ENCODE results near the gene IGSF8. TPM values are rescaled to one million over a fixed set of nuclear protein-coding genes. Genes with fewer than 3 reads are reported as not detected.

The IGSF8 gene
- total and polyA plus RNA-seq, 2 donors (not counting 3 experiments of a cell fraction or from before 2014, with no cell fraction given), result 9.5 to 17.5 TPM

- no peak for DNase-seq (ENCODE audit: low read depth, low spot score)
- dilution Hi-C loops (cut with MboI; ENCODE audit: extremely low pct_ligation_motif_present, low sequenced_read_pairs) (no loop called here), intact Hi-C loops (cut with micrococcal nuclease) (no loop called here)
- no peak overlapping the region for H2AFZ ChIP-seq (ENCODE audit: low read depth, low read length)
- H3K27ac ChIP-seq (ENCODE audit: insufficient read depth, low read depth, low read length), result no peak overlapping the region
- no peaks in the 10 kb centered on the region for H3K79me2 ChIP-seq (ENCODE audit: control insufficient read depth, insufficient read depth, low read length)
- H3K4me3 ChIP-seq (replicated peaks in 1 of 3; ENCODE audit: insufficient read depth in 1 of 3, low read depth in 1 of 3, low read length in 3 of 3), result no peak overlapping the region
- POLR2A ChIA-PET, result no interaction called here
- H3K4me2 ChIP-seq (ENCODE audit: insufficient read depth, low read length), result no peak overlapping the region
- peaks cover 11 to 20% of the 10 kb centered on the region in 2 experiments for H3K27me3 ChIP-seq (ENCODE audit: control insufficient read depth in 2 of 2, insufficient read depth in 2 of 2, low read length in 2 of 2)
- H4K20me1 ChIP-seq (replicated peaks; ENCODE audit: control insufficient read depth, extremely low read depth, insufficient read depth, low read length), result no peaks in the 10 kb centered on the region
- H3K36me3 ChIP-seq (ENCODE audit: control insufficient read depth in 2 of 2, extremely low read depth in 1 of 2, insufficient read depth in 2 of 2, low read length in 2 of 2), result no peaks in the 10 kb centered on the region
- no peak overlapping the region for H3K9ac ChIP-seq (replicated peaks; ENCODE audit: extremely low read depth, insufficient read depth, low read length)
- peaks cover under 1% of the 10 kb centered on the region for H3K4me1 ChIP-seq (ENCODE audit: control insufficient read depth, extremely low read depth, insufficient read depth, low read length)
- H3K9me3 ChIP-seq (replicated peaks; ENCODE audit: control insufficient read depth, insufficient read depth, low read length), result no peaks in the 10 kb centered on the region
- BruUV-seq (replicated peaks), result no TSS peak
- no peak for FAIRE-seq
- H3K9me1 ChIP-seq (replicated peaks; ENCODE audit: control insufficient read depth, extremely low read depth, insufficient read depth, low read length), result no peaks in the 10 kb centered on the region
- TF ChIP-seq POLR2AphosphoS5 (IDR thresholded peaks at IDR 0.05; ENCODE audit: insufficient read depth, low read depth, low read length) (no peak), POLR2A (IDR thresholded peaks at IDR 0.05; ENCODE audit: low read depth, low read length) (no peak), GATA2 (IDR thresholded peaks at IDR 0.05; ENCODE audit: insufficient read depth, insufficient read length, low read depth, low read length) (no peak), MYC (IDR thresholded peaks at IDR 0.05; ENCODE audit: low read depth, low read length) (no peak), EZH2 (IDR thresholded peaks at IDR 0.05; ENCODE audit: borderline replicate concordance, low read depth, low read length, severe bottlenecking) (no peak), CTCF (IDR thresholded peaks at IDR 0.05; ENCODE audit: extremely low read depth in 1 of 2, insufficient read depth in 1 of 2, low read depth in 1 of 2, low read length in 2 of 2) (no peak), FOS (IDR thresholded peaks at IDR 0.05; ENCODE audit: borderline replicate concordance, insufficient read depth, low read length) (no peak), MAX (IDR thresholded peaks at IDR 0.05; ENCODE audit: insufficient read depth, insufficient read length) (no peak), JUN (IDR thresholded peaks at IDR 0.05; ENCODE audit: borderline replicate concordance, insufficient read depth, insufficient read length, low read depth) (no peak)
- CTCF ChIA-PET, result no interaction called here
Observed at GRCh38 chr1:160064746-160065145, 33.7 kb downstream of the IGSF8 start.
